GM12878 (cell line): Measurements from ENCODE around the gene CRACDL. TPM values are rescaled to one million over a fixed set of nuclear protein-coding genes. Genes with fewer than 3 reads are reported as not detected.

ENCODE experiments used
- ATAC-seq: fragments of 200-7000 bp; cut with Tn5 transposase; 3 replicates; pipeline ENCODE4 v1.9.1; 2020; ENCODE audit warnings: mild to moderate bottlenecking, moderate library complexity
- BruUV-seq: library from RNA; stranded (reverse); fragments of 400-500 nt; replicated peaks from 2 replicates; lab custom pipeline; 2021; lab: Mats Ljungman, UMichigan
- CTCF ChIA-PET: fragments of 300-600 bp; sonication (Branson Sonifier 250); formaldehyde crosslinking; extraction: SDS; loops from one replicate; lab custom pipeline; 2021; ENCODE audit warnings: inconsistent platforms; lab: Yijun Ruan, JAX
- POLR2A ChIA-PET: fragments of 350-600 bp; formaldehyde crosslinking; extraction: SDS; loops from one replicate; lab custom pipeline; 2021; ENCODE audit warnings: inconsistent platforms; lab: Charles Lee
- RAD21 ChIA-PET: fragments of 300-600 bp; sonication (Branson Sonifier 250); formaldehyde crosslinking; loops from one replicate; lab custom pipeline; 2023; ENCODE audit warnings: antibody characterized with exemption; ENCODE audit not compliant: unreplicated experiment; lab: Charles Lee
- SMC1A ChIA-PET: fragments of 300-600 bp; sonication (Branson Sonifier 250); formaldehyde crosslinking; loops from one replicate; lab custom pipeline; 2023; ENCODE audit not compliant: unreplicated experiment, uncharacterized antibody; lab: Charles Lee
- DNase-seq: peaks from one replicate; pipeline ENCODE4 v3.0.0-alpha.2; 2011; ENCODE audit warnings: low read depth, low spot score
- FAIRE-seq: peaks from 3 replicates; lab custom pipeline; 2011; peaks lifted over from hg19 to GRCh38; lab: Jason Lieb, UNC
- H2AFZ ChIP-seq: 2 replicates; pipeline ENCODE4 v1.6.0; 2011; ENCODE audit warnings: low read depth, low read length, control low read depth; ENCODE audit not compliant: control insufficient read depth
- H3K27ac ChIP-seq: 2 replicates; pipeline ENCODE4 v1.5.1; 2011; ENCODE audit warnings: control low read depth; ENCODE audit not compliant: control insufficient read depth, insufficient read depth
- H3K27me3 ChIP-seq, 2 experiments: replicated peaks in 1 of 2; 2 replicates each; pipeline versions ENCODE4 v1.6.0 to v1.6.1; 2011; ENCODE audit warnings: low read length in 1 of 2; ENCODE audit not compliant: control insufficient read depth in 2 of 2, insufficient read depth in 2 of 2
- H3K36me3 ChIP-seq, 2 experiments: 2 replicates each; pipeline ENCODE4 v1.5.1; 2011; ENCODE audit warnings: low read length in 1 of 2; ENCODE audit not compliant: control insufficient read depth in 2 of 2, insufficient read depth in 2 of 2
- H3K4me1 ChIP-seq: 2 replicates; pipeline ENCODE4 v1.6.1; 2011; ENCODE audit warnings: mild to moderate bottlenecking, low read length, moderate library complexity, mixed read lengths; ENCODE audit not compliant: control insufficient read depth, insufficient read depth
- H3K4me2 ChIP-seq: 2 replicates; pipeline ENCODE4 v1.6.0; 2011; ENCODE audit warnings: control low read depth; ENCODE audit not compliant: control insufficient read depth, insufficient read depth
- H3K4me3 ChIP-seq: fragments of 200-600 bp; sonication (generic); 2 replicates; pipeline ENCODE4 v1.5.1; 2016
- H3K79me2 ChIP-seq: 2 replicates; pipeline ENCODE4 v1.6.0; 2011; ENCODE audit warnings: low read length; ENCODE audit not compliant: control insufficient read depth, insufficient read depth
- H3K9ac ChIP-seq: 2 replicates; pipeline ENCODE4 v1.8.0; 2011; ENCODE audit warnings: low read length, control low read depth, mixed read lengths; ENCODE audit not compliant: control insufficient read depth, insufficient read depth
- H3K9me3 ChIP-seq: replicated peaks from 3 replicates; pipeline ENCODE4 v1.5.1; 2011; ENCODE audit warnings: mild to moderate bottlenecking, low read length; ENCODE audit not compliant: control insufficient read depth, insufficient read depth
- H4K20me1 ChIP-seq: 2 replicates; pipeline ENCODE4 v1.6.0; 2011; ENCODE audit not compliant: control insufficient read depth, insufficient read depth
- CBX5 ChIP-seq: sonication (generic); IDR thresholded peaks from 2 replicates; pipeline ENCODE4 v1.6.1; 2016; ENCODE audit warnings: low read depth, moderate library complexity, mild to moderate bottlenecking, inconsistent platforms
- E2F8 ChIP-seq: fragments of 450-650 bp; IDR thresholded peaks from 2 replicates; pipeline ENCODE4 v1.6.1; 2018; ENCODE audit warnings: mild to moderate bottlenecking, low read depth, moderate library complexity; ENCODE audit not compliant: partially characterized antibody
- EGR1 ChIP-seq, 2 experiments: IDR thresholded peaks; 1 replicate in 1 of 2; 2 replicates in 1 of 2; pipeline ENCODE4 v1.6.1; 2011 to 2012; ENCODE audit warnings: low read depth in 2 of 2, low read length in 2 of 2, borderline replicate concordance in 1 of 2, mild to moderate bottlenecking in 1 of 2, moderate library complexity in 1 of 2
- ESRRA ChIP-seq: IDR thresholded peaks from 2 replicates; pipeline ENCODE4 v1.6.1; 2012; ENCODE audit warnings: mild to moderate bottlenecking, low read length, improper control_type of control experiment
- IKZF2 ChIP-seq, 2 experiments: fragments of 450-650 bp; IDR thresholded peaks; 2 replicates each; pipeline ENCODE4 v1.6.1; 2017; ENCODE audit warnings: mild to moderate bottlenecking in 2 of 2, moderate library complexity in 2 of 2
- NKRF ChIP-seq: fragments of 450-650 bp; conservative IDR thresholded peaks from 2 replicates; pipeline ENCODE4 v1.6.1; 2017; ENCODE audit warnings: mild to moderate bottlenecking, moderate library complexity
- PAX8 ChIP-seq: fragments of 450-650 bp; IDR thresholded peaks from 2 replicates; pipeline ENCODE4 v1.6.1; 2017; ENCODE audit warnings: mild to moderate bottlenecking, moderate library complexity
- PML ChIP-seq: IDR thresholded peaks from 2 replicates; pipeline ENCODE4 v1.6.1; 2012; ENCODE audit warnings: low read length, inconsistent platforms
- POU2F2 ChIP-seq: IDR thresholded peaks from 3 replicates; pipeline ENCODE4 v1.6.1; 2011; ENCODE audit warnings: low read depth, mild to moderate bottlenecking, low read length, borderline replicate concordance
- RAD51 ChIP-seq: fragments of 450-650 bp; IDR thresholded peaks from 2 replicates; pipeline ENCODE4 v1.6.1; 2016; ENCODE audit warnings: moderate library complexity, mild to moderate bottlenecking, inconsistent platforms
- RCOR1 ChIP-seq: conservative IDR thresholded peaks from 2 replicates; pipeline ENCODE4 v1.6.1; 2012; ENCODE audit warnings: low read depth, low read length, improper control_type of control experiment
- YBX1 ChIP-seq: fragments of 450-650 bp; IDR thresholded peaks from 2 replicates; pipeline ENCODE4 v1.6.1; 2016; ENCODE audit warnings: antibody characterized with exemption
- WGBS: methylation state at CpG from one replicate; pipeline ENCODE4 v1.1.6; 2016; ENCODE audit warnings: low lambda C conversion rate; ENCODE audit not compliant: insufficient replicate concordance, insufficient coverage; ENCODE audit errors: missing lambda C conversion rate; 5-methylcytosine and 5-hydroxymethylcytosine counted together
- in situ Hi-C: fragments of 300-500 bp; cut with MboI; formaldehyde crosslinking; loops from 9 replicates; pipeline ENCODE4 v1.14.3; 2018; ENCODE audit warnings: mixed read lengths
- intact Hi-C: fragments of 100-400 bp; cut with micrococcal nuclease; formaldehyde crosslinking; loops from one replicate; pipeline ENCODE4 v1.14.2; 2022; ENCODE audit not compliant: unreplicated experiment
- polyA plus RNA-seq, 11 experiments: library from polyadenylated mRNA; depleted of rRNA in 4 of 11; unstranded in 6 of 11; stranded (reverse) in 5 of 11; fragments of >200 nt; fragmentation: Nextera tagmentation in 4 of 11; fragmentation: Illumina TruSeq in 1 of 11; extraction: Ambion mirVana in 4 of 11; extraction: Trizol in 1 of 11; gene quantifications; 1 replicate in 1 of 11; 2 replicates in 10 of 11; pipeline versions ENCODE4 v1.2.1 to v1.2.3, GENCODE V29; 2011 to 2016; ENCODE audit warnings: inconsistent platforms in 2 of 11, missing spikeins in 2 of 11, low read depth in 1 of 11
- total RNA-seq, 4 experiments: library from RNA; depleted of rRNA in 3 of 4; stranded (reverse); fragments of >200 nt in 3 of 4; fragmentation: Illumina TruSeq in 1 of 4; extraction: Trizol in 1 of 4; gene quantifications; 2 replicates each; pipeline versions ENCODE4 v1.2.1 to v1.2.3, GENCODE V29; 2013 to 2021
- TF ChIP-seq, protein P1 (sequence below): IDR thresholded peaks from 2 replicates; pipeline ENCODE4 v1.6.1; 2011; ENCODE audit warnings: mild to moderate bottlenecking, low read depth, low read length, moderate library complexity; ENCODE audit not compliant: insufficient replicate concordance
- TF ChIP-seq, protein P2 (sequence below): fragments of 450-650 bp; IDR thresholded peaks from 2 replicates; pipeline ENCODE4 v1.6.1; 2014; ENCODE audit warnings: mild to moderate bottlenecking

The CRACDL gene
- total and polyA plus RNA-seq, 10 of the 15 experiments (the other 5 are each of a cell fraction or from before 2014, with no cell fraction given): 0.03 to 0.72 (median 0.14) TPM

- H3K4me1 ChIP-seq: no peaks in the 10 kb centered on the region
- intact Hi-C loops: no loop called here
- FAIRE-seq (no peak), ATAC-seq (no peak), DNase-seq (no peak)
- WGBS: 0% methylated on average over 2 of the region's 2 CpGs
- H3K27me3 ChIP-seq: no peaks in the 10 kb centered on the region
- in situ Hi-C loops: no loop called here
- BruUV-seq: no TSS peak
- ChIA-PET RAD21 (no interaction called here), POLR2A (no interaction called here), CTCF (no interaction called here), SMC1A (no interaction called here)
- no peak overlapping the region for H2AFZ ChIP-seq
- no peak overlapping the region for H3K27ac ChIP-seq
- H3K4me3 ChIP-seq: no peak overlapping the region
- TF ChIP-seq NKRF (no peak), POU2F2 (no peak), PML (no peak), CBX5 (no peak), RAD51 (no peak), YBX1 (no peak), E2F8 (no peak), RCOR1 (no peak), IKZF2 (IDR thresholded peaks at IDR 0.05) (no peak), EGR1 (IDR thresholded peaks at IDR 0.05; ENCODE audit: borderline replicate concordance in 1 of 2, low read depth in 2 of 2, low read length in 2 of 2) (no peak), ESRRA (no peak), PAX8 (no peak)
- TF ChIP-seq, protein P1, sequence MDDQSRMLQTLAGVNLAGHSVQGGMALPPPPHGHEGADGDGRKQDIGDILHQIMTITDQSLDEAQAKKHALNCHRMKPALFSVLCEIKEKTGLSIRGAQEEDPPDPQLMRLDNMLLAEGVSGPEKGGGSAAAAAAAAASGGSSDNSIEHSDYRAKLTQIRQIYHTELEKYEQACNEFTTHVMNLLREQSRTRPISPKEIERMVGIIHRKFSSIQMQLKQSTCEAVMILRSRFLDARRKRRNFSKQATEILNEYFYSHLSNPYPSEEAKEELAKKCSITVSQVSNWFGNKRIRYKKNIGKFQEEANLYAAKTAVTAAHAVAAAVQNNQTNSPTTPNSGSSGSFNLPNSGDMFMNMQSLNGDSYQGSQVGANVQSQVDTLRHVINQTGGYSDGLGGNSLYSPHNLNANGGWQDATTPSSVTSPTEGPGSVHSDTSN: no peak
- TF ChIP-seq, protein P2, sequence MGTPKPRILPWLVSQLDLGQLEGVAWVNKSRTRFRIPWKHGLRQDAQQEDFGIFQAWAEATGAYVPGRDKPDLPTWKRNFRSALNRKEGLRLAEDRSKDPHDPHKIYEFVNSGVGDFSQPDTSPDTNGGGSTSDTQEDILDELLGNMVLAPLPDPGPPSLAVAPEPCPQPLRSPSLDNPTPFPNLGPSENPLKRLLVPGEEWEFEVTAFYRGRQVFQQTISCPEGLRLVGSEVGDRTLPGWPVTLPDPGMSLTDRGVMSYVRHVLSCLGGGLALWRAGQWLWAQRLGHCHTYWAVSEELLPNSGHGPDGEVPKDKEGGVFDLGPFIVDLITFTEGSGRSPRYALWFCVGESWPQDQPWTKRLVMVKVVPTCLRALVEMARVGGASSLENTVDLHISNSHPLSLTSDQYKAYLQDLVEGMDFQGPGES: no peak
- H3K36me3 ChIP-seq: no peaks in the 10 kb centered on the region
- no peaks in the 10 kb centered on the region for H3K79me2 ChIP-seq
- H3K9ac ChIP-seq: no peak overlapping the region
- no peaks in the 10 kb centered on the region for H4K20me1 ChIP-seq
- peaks cover 4% of the 10 kb centered on the region; the same call in 2 of the 3 replicates for H3K9me3 ChIP-seq
- H3K4me2 ChIP-seq: no peak overlapping the region
These were observed 39.6 kb upstream of the CRACDL start for GRCh38 chr2:98975611-98976010.
